Measurements from ENCODE around the gene HYAL4.
A peak's percentile ranks its signal among the peaks of the same experiment; 100 is the strongest.
"Not testable (repeated sequence)": the region's sequence is repeated elsewhere in the genome, so short reads cannot be mapped to it uniquely, and the experiment has no call there.

HYAL4 gene, protein sequence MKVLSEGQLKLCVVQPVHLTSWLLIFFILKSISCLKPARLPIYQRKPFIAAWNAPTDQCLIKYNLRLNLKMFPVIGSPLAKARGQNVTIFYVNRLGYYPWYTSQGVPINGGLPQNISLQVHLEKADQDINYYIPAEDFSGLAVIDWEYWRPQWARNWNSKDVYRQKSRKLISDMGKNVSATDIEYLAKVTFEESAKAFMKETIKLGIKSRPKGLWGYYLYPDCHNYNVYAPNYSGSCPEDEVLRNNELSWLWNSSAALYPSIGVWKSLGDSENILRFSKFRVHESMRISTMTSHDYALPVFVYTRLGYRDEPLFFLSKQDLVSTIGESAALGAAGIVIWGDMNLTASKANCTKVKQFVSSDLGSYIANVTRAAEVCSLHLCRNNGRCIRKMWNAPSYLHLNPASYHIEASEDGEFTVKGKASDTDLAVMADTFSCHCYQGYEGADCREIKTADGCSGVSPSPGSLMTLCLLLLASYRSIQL

DNA sequence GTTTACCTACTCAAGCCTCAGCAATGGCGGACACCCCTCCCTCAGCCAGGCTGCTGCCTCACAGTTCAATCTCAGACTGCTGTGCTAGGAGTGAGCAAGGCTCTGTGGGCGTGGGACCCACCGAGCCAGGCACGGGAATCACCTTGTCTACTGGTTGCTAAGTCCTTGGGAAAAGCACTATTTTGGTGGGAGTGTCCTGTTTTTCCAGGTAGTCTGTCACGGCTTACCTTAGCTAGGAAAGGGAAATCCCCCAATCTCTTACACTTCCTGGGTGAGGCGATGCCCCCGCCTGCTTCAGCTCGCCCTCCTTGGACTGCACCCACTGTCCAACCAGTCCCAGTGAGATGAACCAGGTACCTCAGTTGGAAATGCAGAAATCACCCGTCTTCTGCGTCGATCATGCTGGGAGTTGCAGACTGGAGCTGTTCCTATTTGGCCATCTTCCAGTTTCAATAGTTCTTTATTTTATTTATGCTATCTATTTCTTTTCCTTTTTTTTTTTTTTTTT, at the start of gene HYAL4:
TSS of gene HYAL4 (plus strand) at position 458 of the 508 bp plus-strand sequence. CDS start 23,105 bp downstream, outside the sequence.
- H3K4me1 Mint-ChIP-seq, result no peaks in the 10 kb centered on the region
- ATAC-seq (ENCODE audit: low read depth), result no peak
- peaks cover 6% of the 10 kb centered on the region for H3K9me3 Mint-ChIP-seq
- no peaks in the 10 kb centered on the region for H3K36me3 Mint-ChIP-seq
- H3K27me3 Mint-ChIP-seq, result peaks cover 6% of the 10 kb centered on the region
- no peak within 1 kb of the TSS for H3K4me3 Mint-ChIP-seq
- H3K27ac Mint-ChIP-seq, result no peak within 1 kb of the TSS
- no peak for DNase-seq (ENCODE audit: low spot score in 2 of 2)

DNA sequence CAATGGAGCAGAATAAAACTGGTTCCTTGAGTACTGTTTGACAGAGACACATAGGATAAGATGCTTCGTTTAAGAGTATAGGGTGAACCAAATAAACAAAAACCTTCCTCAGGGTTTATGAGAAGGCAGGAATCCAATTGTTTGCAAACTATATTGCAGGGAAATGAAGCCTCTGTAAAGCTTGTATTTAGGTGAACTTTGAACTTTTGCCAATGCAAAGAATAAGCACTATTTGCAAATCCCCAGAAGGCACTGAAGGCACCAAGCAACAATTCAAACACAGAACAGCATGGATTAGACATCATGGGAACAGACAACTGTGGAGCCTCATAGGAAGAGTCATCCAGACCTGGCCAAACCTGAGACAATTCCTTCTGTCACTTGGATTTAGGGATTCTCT, 49.1 kb upstream of the HYAL4 start:
- Mint-ChIP-seq H3K27me3 (peaks cover 2% of the 10 kb centered on the region), H3K27ac (no peak overlapping the region), H3K4me1 (peaks cover 2% of the 10 kb centered on the region), H3K9me3 (peaks cover 1% of the 10 kb centered on the region), H3K4me3 (no peak overlapping the region), H3K36me3 (no peaks in the 10 kb centered on the region)
- DNase-seq (ENCODE audit: low spot score in 2 of 2) (no peak), ATAC-seq (ENCODE audit: low read depth) (no peak)

DNA sequence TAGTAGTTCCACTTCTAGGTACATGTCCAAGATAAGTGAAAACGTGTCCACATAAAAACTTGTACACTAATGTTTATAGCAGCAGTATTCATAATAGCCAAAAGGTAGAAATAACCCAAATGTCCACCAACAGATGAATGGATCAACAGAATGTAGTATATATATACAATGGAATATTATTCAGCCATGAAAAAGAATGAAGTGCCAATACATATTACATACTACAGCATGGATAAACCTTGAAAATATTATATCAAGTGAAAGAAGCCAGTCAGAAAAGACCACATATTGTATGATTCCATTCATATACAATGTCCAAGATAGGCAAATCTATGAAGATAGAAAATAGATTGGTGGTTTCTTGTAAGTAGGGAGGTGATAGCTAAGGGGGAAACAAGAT, 48.4 kb upstream of the HYAL4 start:
- H3K4me3 Mint-ChIP-seq, result no peak overlapping the region
- H3K27me3 Mint-ChIP-seq, result peaks cover 2% of the 10 kb centered on the region
- H3K4me1 Mint-ChIP-seq, result peaks cover 2% of the 10 kb centered on the region
- peaks cover 1% of the 10 kb centered on the region for H3K9me3 Mint-ChIP-seq
- DNase-seq (ENCODE audit: low spot score in 2 of 2) (no peak), ATAC-seq (ENCODE audit: low read depth) (no peak)
- H3K27ac Mint-ChIP-seq, result no peak overlapping the region
- H3K36me3 Mint-ChIP-seq, result no peaks in the 10 kb centered on the region

DNA sequence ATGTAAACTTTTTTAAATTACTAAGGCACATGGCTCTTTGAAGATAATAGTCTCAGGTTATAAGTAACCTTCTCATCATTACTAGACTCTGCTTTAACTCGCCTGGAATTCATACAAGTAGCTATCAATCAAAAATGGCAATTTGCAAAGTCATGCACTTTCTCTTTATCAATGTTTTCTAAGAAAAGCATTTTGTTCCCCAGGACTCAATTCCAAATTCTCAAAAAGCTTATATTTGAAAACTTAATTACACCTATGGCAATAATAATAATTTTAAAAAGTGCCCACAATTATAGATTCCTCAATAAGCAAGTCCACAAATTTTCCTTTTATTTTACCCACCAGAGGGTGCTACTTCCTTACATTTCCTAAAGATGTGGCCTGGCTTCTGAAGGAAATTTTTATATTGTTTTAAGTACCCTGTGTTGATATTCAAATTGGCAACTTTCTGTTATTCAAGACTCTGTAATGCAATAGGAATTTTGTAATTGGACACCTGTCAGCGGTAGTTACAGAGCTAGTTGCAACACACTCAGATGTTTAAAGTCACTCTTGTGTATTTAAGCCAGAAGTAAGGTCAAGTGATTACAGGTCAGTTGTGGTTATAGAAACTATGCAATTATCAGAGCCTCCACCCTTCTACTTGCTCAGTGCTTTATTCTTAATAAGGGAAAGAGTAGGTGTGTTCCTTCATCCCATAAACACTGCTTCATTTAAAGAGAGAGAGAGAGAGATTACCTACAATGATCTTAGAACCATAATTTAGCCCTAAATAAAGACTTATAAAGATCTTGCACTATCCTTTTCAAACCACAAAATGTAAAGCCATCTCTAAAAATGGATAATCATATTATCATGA, 47.1 kb upstream of the HYAL4 start:
- H3K36me3 Mint-ChIP-seq, result no peaks in the 10 kb centered on the region
- peaks cover 2% of the 10 kb centered on the region for H3K27me3 Mint-ChIP-seq
- no peak overlapping the region for H3K4me3 Mint-ChIP-seq
- no peaks in the 10 kb centered on the region for H3K4me1 Mint-ChIP-seq
- no peak overlapping the region for H3K27ac Mint-ChIP-seq
- DNase-seq (ENCODE audit: low spot score in 2 of 2) (no peak), ATAC-seq (ENCODE audit: low read depth) (no peak)
- H3K9me3 Mint-ChIP-seq, result peaks cover 1% of the 10 kb centered on the region

DNA sequence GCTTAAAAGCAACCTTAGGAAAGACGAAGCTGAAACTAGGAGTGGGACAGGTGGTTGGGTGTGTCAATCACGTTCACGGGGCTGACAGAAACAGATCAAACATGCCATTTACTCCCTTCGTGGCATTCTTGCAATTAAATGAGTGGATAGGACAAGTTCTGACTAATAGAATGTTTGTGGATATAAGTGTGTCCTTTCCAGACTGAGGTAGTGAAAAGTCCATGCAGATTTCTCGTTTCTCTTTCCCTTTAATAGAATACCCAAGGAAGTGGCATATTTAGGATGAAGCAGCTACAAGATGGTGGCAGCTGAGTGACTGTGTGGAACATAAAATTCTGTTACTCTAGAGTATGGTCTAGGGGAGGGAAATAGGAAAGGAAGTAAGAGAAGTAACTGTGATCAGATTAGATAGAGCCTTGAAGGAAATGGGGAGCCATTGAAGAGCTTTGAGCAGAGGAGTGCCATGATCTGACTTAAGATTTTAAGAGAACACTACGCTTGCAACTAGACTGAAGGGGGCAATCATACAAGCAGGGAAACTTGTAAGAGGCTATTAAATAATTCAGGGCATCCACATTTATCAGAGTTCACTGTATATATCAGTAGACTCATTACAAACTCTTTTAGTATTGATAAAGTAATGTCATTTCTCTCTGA, 46.3 kb upstream of the HYAL4 start:
- Mint-ChIP-seq H3K36me3 (no peaks in the 10 kb centered on the region), H3K27me3 (peaks cover 1% of the 10 kb centered on the region), H3K9me3 (peaks cover 1% of the 10 kb centered on the region), H3K4me1 (no peaks in the 10 kb centered on the region), H3K4me3 (no peak overlapping the region), H3K27ac (peak overlapping the region; percentile 5)
- ATAC-seq (ENCODE audit: low read depth), result no peak
- no peak for DNase-seq (ENCODE audit: low spot score in 2 of 2)

DNA sequence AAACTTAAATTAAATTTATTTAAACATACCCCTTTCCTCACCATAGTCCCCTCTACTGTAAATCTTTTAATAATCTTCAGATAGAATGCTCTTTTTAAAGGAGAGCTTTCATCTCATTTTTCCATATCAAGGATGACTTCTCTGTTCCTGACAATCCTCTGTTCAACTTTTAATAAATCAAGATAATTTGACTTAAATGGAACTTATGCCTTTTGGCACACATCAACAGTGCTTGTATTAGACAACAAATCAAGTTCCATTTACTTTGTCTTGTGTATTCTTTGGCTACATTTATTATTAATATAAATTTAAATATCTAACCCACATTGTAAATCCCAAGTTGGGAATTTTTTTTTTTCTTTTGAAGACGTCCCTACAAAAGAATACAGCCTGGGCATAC, 42.7 kb upstream of the HYAL4 start:
- Mint-ChIP-seq H3K9me3 (peaks cover 6% of the 10 kb centered on the region), H3K27ac (no peak overlapping the region), H3K27me3 (no peaks in the 10 kb centered on the region), H3K4me3 (no peak overlapping the region), H3K36me3 (peaks cover 2% of the 10 kb centered on the region), H3K4me1 (no peaks in the 10 kb centered on the region)
- ATAC-seq (ENCODE audit: low read depth), result no peak
- no peak for DNase-seq (ENCODE audit: low spot score in 2 of 2)

DNA sequence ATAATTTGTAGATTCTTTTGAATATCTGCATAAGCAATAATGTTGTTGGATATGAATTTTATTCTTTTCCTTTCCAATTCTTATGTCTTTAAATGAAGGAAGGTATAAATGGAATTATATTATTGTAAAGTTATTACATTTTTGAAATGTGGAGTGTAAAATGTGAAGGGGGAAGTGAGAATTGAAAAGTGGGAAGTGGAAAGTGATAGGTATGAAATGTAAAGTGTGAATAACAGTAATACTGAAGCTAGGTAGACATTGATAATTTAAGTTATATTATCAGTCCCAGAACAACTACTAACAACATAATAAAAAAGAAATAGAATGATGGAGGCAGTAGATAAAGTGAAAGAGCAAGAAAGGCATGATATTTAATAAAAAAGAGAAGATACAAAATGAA, 39.7 kb upstream of the HYAL4 start:
- Mint-ChIP-seq H3K9me3 (peaks cover 9% of the 10 kb centered on the region), H3K27me3 (no peaks in the 10 kb centered on the region), H3K4me1 (no peaks in the 10 kb centered on the region)

DNA sequence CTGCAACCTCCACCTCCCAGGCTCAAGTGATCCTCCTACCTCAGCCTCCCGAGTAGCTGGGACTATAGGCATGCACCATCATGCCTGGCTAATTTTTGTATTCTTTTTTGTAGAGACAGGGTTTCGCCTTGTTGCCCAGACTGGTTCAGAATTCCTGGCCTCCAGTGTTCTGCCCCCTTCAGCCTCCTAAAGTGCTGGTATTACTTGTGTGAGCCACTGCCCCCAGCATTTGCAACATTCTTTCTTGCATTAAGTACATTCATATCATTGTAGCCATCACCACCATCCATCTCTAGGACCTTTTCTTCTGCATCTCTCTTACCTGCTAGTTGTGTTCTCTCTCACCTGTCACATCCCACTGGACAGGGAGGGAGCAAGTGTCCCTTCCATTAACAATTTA, 35.5 kb upstream of the HYAL4 start:
- Mint-ChIP-seq H3K9me3 (peaks cover 9% of the 10 kb centered on the region), H3K4me1 (no peaks in the 10 kb centered on the region), H3K27me3 (no peaks in the 10 kb centered on the region), H3K36me3 (peaks cover 4% of the 10 kb centered on the region), H3K27ac (no peak overlapping the region), H3K4me3 (no peak overlapping the region)
- DNase-seq (ENCODE audit: low spot score in 2 of 2), result no peak
- ATAC-seq (ENCODE audit: low read depth), result no peak

More for the DNA sequence above, 39.7 kb upstream of the HYAL4 start:
- Mint-ChIP-seq H3K4me3 (no peak overlapping the region), H3K27ac (no peak overlapping the region), H3K36me3 (peaks cover 4% of the 10 kb centered on the region)
- ATAC-seq (ENCODE audit: low read depth) (no peak), DNase-seq (ENCODE audit: low spot score in 2 of 2) (no peak)

DNA sequence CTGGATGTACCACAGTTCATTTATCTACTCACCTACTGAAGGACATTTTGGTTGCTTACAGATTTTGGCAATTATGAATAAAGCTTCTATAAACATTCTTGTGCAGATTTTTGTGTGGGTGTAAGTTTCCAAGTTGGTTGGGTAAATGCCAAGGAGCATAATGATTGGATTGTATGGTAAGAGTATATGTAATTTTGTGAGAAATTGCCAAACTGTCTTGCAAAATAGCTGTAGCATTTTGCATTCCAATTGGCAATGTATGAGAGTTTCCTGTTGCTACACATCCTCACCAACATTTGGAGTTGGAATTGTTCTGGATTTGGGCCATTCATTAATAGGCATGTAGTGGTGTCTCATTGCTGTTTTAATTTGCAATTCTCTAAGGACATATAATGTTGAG, 33.9 kb upstream of the HYAL4 start:
- H3K27ac Mint-ChIP-seq, result no peak overlapping the region
- H3K27me3 Mint-ChIP-seq, result no peaks in the 10 kb centered on the region
- H3K9me3 Mint-ChIP-seq, result peaks cover 5% of the 10 kb centered on the region
- H3K36me3 Mint-ChIP-seq, result peaks cover 4% of the 10 kb centered on the region
- DNase-seq (ENCODE audit: low spot score in 2 of 2) (no peak), ATAC-seq (ENCODE audit: low read depth) (no peak)
- no peak overlapping the region for H3K4me3 Mint-ChIP-seq
- H3K4me1 Mint-ChIP-seq, result no peaks in the 10 kb centered on the region

DNA sequence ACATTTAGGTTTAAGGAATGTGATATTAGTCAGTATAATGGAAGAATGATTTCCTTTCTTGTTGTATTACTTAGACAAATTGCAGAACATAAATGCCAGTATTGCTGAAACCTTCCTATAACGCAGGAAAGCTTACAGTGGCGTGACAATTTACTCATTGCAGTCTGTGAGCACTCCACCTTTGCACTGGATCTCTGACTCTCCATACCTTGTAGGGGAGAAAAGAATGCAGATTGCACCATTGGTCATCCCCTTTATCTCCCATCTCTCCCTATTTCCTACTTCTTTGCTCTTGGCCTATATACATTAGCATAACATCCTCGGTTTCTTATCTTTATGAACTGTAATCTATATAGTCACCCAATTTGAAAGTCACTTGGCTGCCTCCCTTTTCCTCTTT, 28.1 kb upstream of the HYAL4 start:
- no peaks in the 10 kb centered on the region for H3K4me1 Mint-ChIP-seq
- no peaks in the 10 kb centered on the region for H3K27me3 Mint-ChIP-seq
- no peak for ATAC-seq (ENCODE audit: low read depth)
- H3K36me3 Mint-ChIP-seq, result no peaks in the 10 kb centered on the region
- H3K9me3 Mint-ChIP-seq, result no peaks in the 10 kb centered on the region
- H3K27ac Mint-ChIP-seq, result no peak overlapping the region
- no peak overlapping the region for H3K4me3 Mint-ChIP-seq
- no peak for DNase-seq (ENCODE audit: low spot score in 2 of 2)

DNA sequence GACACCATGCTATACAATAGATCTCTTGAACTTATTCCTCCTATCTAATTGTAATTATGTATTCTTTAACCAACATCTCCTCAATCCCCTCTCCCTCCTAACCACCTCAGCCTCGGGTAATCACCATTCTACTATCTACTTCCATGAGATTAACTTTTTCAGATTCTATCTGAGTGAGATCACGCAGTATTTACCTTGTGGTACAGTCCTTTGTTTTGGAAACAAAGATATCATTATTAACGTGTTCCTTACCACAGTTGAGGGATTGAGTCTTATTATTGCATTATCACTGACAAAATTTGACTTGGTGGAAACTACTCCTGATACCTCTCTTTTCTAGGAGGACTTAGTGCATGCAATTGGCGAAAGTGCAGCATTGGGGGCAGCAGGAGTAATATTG, 26.0 kb upstream of the HYAL4 start:
- no peak overlapping the region for H3K4me3 Mint-ChIP-seq
- no peak overlapping the region for H3K27ac Mint-ChIP-seq
- no peaks in the 10 kb centered on the region for H3K36me3 Mint-ChIP-seq
- ATAC-seq (ENCODE audit: low read depth) (no peak), DNase-seq (ENCODE audit: low spot score in 2 of 2) (no peak)
- no peaks in the 10 kb centered on the region for H3K27me3 Mint-ChIP-seq
- no peaks in the 10 kb centered on the region for H3K9me3 Mint-ChIP-seq
- no peaks in the 10 kb centered on the region for H3K4me1 Mint-ChIP-seq

DNA sequence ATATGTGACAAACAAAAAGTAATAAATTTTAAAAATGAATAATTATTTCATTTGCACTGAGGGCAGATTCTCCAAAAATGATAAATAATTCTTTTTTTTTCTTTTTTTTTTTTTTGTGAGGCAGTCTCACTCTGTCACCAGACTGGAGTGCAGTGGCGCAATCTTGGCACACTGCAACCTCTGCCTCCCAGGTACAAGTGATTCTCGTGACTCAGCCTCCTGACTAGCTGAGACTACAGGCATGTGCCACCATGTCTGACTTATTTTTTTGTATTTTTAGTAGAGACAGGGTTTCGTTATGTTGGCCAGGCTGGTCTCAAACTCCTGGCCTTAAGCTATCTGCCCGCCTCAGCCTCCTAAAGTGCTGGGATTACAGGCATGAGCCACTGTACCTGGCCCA, 25.2 kb upstream of the HYAL4 start:
- not testable (repeated sequence) for H3K4me3 Mint-ChIP-seq; H3K27ac Mint-ChIP-seq; ATAC-seq (ENCODE audit: low read depth)

DNA sequence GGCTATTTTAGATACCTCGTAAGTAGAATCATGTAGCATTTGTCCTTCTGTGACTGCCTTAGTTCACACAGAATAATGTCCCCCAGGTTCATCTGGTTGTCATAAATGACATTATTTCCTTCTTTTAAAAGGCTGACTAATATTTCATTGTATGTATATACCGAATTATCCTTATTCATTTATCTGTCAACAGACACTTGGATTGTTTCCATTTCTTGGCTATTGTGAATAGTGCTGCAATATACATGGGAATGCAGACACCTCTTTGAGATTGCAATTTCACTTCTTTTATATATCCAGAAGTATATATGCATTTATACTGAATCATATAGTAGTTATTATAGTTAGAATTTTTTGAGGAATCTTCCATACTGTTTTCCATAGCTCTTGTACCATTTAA, 24.1 kb upstream of the HYAL4 start:
- Mint-ChIP-seq H3K4me1 (peaks cover 9% of the 10 kb centered on the region), H3K27me3 (no peaks in the 10 kb centered on the region), H3K27ac (no peak overlapping the region), H3K9me3 (no peaks in the 10 kb centered on the region), H3K4me3 (no peak overlapping the region), H3K36me3 (no peaks in the 10 kb centered on the region)
- no peak for ATAC-seq (ENCODE audit: low read depth)
- no peak for DNase-seq (ENCODE audit: low spot score in 2 of 2)

More for the DNA sequence above, 25.2 kb upstream of the HYAL4 start:
- not testable (repeated sequence) for H3K4me1 Mint-ChIP-seq; H3K36me3 Mint-ChIP-seq; DNase-seq (ENCODE audit: low spot score in 2 of 2); H3K9me3 Mint-ChIP-seq; H3K27me3 Mint-ChIP-seq

DNA sequence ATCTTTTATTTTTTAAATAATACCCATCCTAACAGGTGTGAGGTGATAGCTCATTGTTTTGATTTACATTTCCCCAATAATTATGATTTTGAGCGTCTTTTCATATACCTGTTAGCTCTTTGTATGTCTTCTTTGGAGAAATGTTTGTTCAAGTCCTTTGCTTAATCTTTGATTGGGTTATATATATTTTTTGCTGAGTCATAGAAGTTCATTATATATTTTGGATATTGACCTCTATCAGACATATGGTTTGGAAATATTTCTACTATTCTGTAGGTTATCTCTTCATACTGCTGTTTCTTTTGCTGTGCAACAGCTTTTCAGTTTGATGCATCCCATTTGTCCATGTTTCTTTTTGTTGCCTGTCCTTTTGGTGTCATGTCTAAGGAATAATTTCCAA, 23.6 kb upstream of the HYAL4 start:
- no peaks in the 10 kb centered on the region for H3K27me3 Mint-ChIP-seq
- no peak overlapping the region for H3K27ac Mint-ChIP-seq
- H3K4me3 Mint-ChIP-seq, result no peak overlapping the region
- H3K9me3 Mint-ChIP-seq, result no peaks in the 10 kb centered on the region
- peaks cover 9% of the 10 kb centered on the region for H3K4me1 Mint-ChIP-seq
- no peaks in the 10 kb centered on the region for H3K36me3 Mint-ChIP-seq
- DNase-seq (ENCODE audit: low spot score in 2 of 2) (no peak), ATAC-seq (ENCODE audit: low read depth) (no peak)
